Type B pancreatic cell (in vitro differentiated cells): Measurements from ENCODE around the gene NUPR1. TPM values are rescaled to one million over a fixed set of nuclear protein-coding genes. Genes with fewer than 3 reads are reported as not detected.

ENCODE experiments used
- DNase-seq: peaks from one replicate; pipeline ENCODE4 v3.0.0; 2021; ENCODE audit warnings: mixed read lengths; ENCODE audit not compliant: unreplicated experiment; ENCODE audit errors: extremely low spot score
- H3K27ac Mint-ChIP-seq: 2 replicates; pipeline ENCODE4 v1.8.0; 2021; ENCODE audit warnings: mild to moderate bottlenecking, mixed read lengths
- H3K27me3 Mint-ChIP-seq: 2 replicates; pipeline ENCODE4 v1.8.0; 2021; ENCODE audit warnings: mixed read lengths
- H3K36me3 Mint-ChIP-seq: 2 replicates; pipeline ENCODE4 v1.8.0; 2021; ENCODE audit warnings: mixed read lengths
- H3K4me1 Mint-ChIP-seq: one replicate; pipeline ENCODE4 v1.8.0; 2021; ENCODE audit warnings: mixed read lengths; ENCODE audit not compliant: unreplicated experiment
- H3K4me3 Mint-ChIP-seq: 2 replicates; pipeline ENCODE4 v1.8.0; 2021; ENCODE audit warnings: mild to moderate bottlenecking, mixed read lengths
- H3K9me3 Mint-ChIP-seq: 2 replicates; pipeline ENCODE4 v1.8.0; 2021; ENCODE audit warnings: mixed read lengths
- total RNA-seq: library from RNA; stranded (reverse); gene quantifications from 2 replicates; pipeline ENCODE4 v1.2.1, GENCODE V29; 2021; ENCODE audit warnings: low replicate concordance
- TF ChIP-seq, protein P1 (sequence below): fragments of 200-600 bp; sonication (generic); conservative IDR thresholded peaks from 2 replicates; pipeline ENCODE4 v1.5.0; 2021; ENCODE audit warnings: antibody characterized with exemption, mild to moderate bottlenecking

The NUPR1 gene
- total RNA-seq, 1 donor from 2014 or later = 1.2 TPM

GRCh38 chr16:28495795-28496749 is 42.7 kb downstream of the NUPR1 start:
- H3K27me3 Mint-ChIP-seq = peaks cover 3% of the 10 kb centered on the region
- H3K9me3 Mint-ChIP-seq = no peaks in the 10 kb centered on the region
- no peak overlapping the region for H3K4me3 Mint-ChIP-seq
- TF ChIP-seq, protein P1, sequence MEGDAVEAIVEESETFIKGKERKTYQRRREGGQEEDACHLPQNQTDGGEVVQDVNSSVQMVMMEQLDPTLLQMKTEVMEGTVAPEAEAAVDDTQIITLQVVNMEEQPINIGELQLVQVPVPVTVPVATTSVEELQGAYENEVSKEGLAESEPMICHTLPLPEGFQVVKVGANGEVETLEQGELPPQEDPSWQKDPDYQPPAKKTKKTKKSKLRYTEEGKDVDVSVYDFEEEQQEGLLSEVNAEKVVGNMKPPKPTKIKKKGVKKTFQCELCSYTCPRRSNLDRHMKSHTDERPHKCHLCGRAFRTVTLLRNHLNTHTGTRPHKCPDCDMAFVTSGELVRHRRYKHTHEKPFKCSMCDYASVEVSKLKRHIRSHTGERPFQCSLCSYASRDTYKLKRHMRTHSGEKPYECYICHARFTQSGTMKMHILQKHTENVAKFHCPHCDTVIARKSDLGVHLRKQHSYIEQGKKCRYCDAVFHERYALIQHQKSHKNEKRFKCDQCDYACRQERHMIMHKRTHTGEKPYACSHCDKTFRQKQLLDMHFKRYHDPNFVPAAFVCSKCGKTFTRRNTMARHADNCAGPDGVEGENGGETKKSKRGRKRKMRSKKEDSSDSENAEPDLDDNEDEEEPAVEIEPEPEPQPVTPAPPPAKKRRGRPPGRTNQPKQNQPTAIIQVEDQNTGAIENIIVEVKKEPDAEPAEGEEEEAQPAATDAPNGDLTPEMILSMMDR = no peak
- no peak for DNase-seq
- H3K36me3 Mint-ChIP-seq = no peaks in the 10 kb centered on the region
- peaks cover 4% of the 10 kb centered on the region for H3K4me1 Mint-ChIP-seq
- H3K27ac Mint-ChIP-seq = no peak overlapping the region

- H3K27me3 Mint-ChIP-seq = peaks cover 3% of the 10 kb centered on the region
- peaks cover 4% of the 10 kb centered on the region for H3K4me1 Mint-ChIP-seq
- no peak overlapping the region for H3K27ac Mint-ChIP-seq
- no peak for DNase-seq
- no peaks in the 10 kb centered on the region for H3K9me3 Mint-ChIP-seq
- peak overlapping the region; percentile 60 for H3K4me3 Mint-ChIP-seq
- TF ChIP-seq, protein P1 = no peak
- no peaks in the 10 kb centered on the region for H3K36me3 Mint-ChIP-seq
Observed at GRCh38 chr16:28495098-28495793, 43.5 kb downstream of the NUPR1 start.

- Mint-ChIP-seq H3K27me3 (peaks cover 3% of the 10 kb centered on the region), H3K4me3 (peak within 1 kb of the TSS; percentile 60), H3K9me3 (no peaks in the 10 kb centered on the region), H3K4me1 (peaks cover 4% of the 10 kb centered on the region), H3K27ac (no peak within 1 kb of the TSS), H3K36me3 (no peaks in the 10 kb centered on the region)
- no peak for DNase-seq
- TF ChIP-seq, protein P1 = no peak
Observed at GRCh38 chr16:28494121-28494851, 44.5 kb downstream of the NUPR1 start, which contains the start of gene APOBR. TSS of gene APOBR (plus strand) at chr16:28494643. CDS start at chr16:28494682, 39 bp downstream.

DNA sequence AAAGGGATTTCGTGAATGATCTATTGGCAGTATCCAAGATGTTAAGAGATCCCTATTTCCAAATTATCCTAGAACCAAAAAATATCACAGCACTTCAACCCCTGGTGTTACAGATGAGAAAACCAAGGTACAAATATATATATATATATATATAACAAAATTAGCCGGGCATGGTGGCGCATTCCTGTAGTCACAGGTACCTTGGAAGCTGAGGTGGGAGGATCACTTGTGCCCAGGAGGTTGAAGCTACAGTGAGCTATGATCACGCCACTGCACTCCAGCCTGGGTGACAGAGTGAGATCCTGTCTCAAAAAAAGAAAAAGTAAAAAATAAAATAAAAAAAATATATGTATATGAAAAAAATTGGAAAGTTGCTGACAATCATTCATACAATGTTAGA is 46.3 kb downstream of the NUPR1 start:
- Mint-ChIP-seq H3K36me3 (no peaks in the 10 kb centered on the region), H3K4me3 (peak overlapping the region; percentile 98), H3K9me3 (no peaks in the 10 kb centered on the region), H3K27me3 (peaks cover 3% of the 10 kb centered on the region), H3K4me1 (peaks cover 4% of the 10 kb centered on the region), H3K27ac (peak overlapping the region; percentile 100)
- TF ChIP-seq, protein P1 = no peak
- no peak for DNase-seq

- Mint-ChIP-seq H3K27ac (peak within 1 kb of the TSS; percentile 100), H3K36me3 (no peaks in the 10 kb centered on the region), H3K9me3 (no peaks in the 10 kb centered on the region), H3K4me3 (peak within 1 kb of the TSS; percentile 98), H3K27me3 (peaks cover under 1% of the 10 kb centered on the region), H3K4me1 (peaks cover 4% of the 10 kb centered on the region)
- TF ChIP-seq, protein P1 = no peak
- peak; percentile 87 for DNase-seq
Observed at GRCh38 chr16:28491970-28492474, 46.8 kb downstream of the NUPR1 start, which contains the start of gene CLN3. TSS of gene CLN3 (minus strand) at chr16:28492074. CDS start at chr16:28491759, 315 bp downstream.
